SK-N-SH treated with all-trans-retinoic acid at 6 μM for 48 hours (cell line): Measurements from ENCODE around the gene GLP2R.
"Not testable (repeated sequence)": the region's sequence is repeated elsewhere in the genome, so short reads cannot be mapped to it uniquely, and the experiment has no call there.

Source experiments
- ATAC-seq: fragments of 200-7000 bp; cut with Tn5 transposase; 3 replicates; pipeline ENCODE4 v1.9.1; 2020; ENCODE audit warnings: mild to moderate bottlenecking, moderate library complexity
- ARNTL ChIP-seq: fragments of 450-650 bp; formaldehyde crosslinking; IDR thresholded peaks from 2 replicates; pipeline ENCODE4 v1.5.0; 2020; ENCODE audit warnings: low read depth, mild to moderate bottlenecking, moderate library complexity, borderline replicate concordance
- BACH2 ChIP-seq: fragments of 250-450 bp; sonication (Bioruptor Pico); IDR thresholded peaks from 2 replicates; pipeline ENCODE4 v1.9.0; 2021; ENCODE audit warnings: mild to moderate bottlenecking, borderline replicate concordance
- CREB5 ChIP-seq: fragments of 250-450 bp; sonication (Bioruptor Pico); IDR thresholded peaks from 2 replicates; pipeline ENCODE4 v1.5.1; 2020; ENCODE audit warnings: low read depth, mild to moderate bottlenecking, moderate library complexity
- CSDC2 ChIP-seq: fragments of 250-450 bp; sonication (Bioruptor Pico); IDR thresholded peaks from 2 replicates; pipeline ENCODE4 v1.5.0; 2020; ENCODE audit warnings: mild to moderate bottlenecking, moderate library complexity
- CSRNP3 ChIP-seq: fragments of 250-450 bp; sonication (Bioruptor Pico); IDR thresholded peaks from 2 replicates; pipeline ENCODE4 v1.5.1; 2021; ENCODE audit warnings: mild to moderate bottlenecking, moderate library complexity
- ESRRG ChIP-seq: fragments of 250-450 bp; sonication (Bioruptor Pico); IDR thresholded peaks from 2 replicates; pipeline ENCODE4 v1.6.1; 2021; ENCODE audit warnings: mild to moderate bottlenecking
- GLIS3 ChIP-seq: fragments of 250-450 bp; sonication (Bioruptor Pico); IDR thresholded peaks from 2 replicates; pipeline ENCODE4 v1.5.0; 2020; ENCODE audit warnings: mild to moderate bottlenecking, moderate library complexity
- OSR1 ChIP-seq: fragments of 250-450 bp; sonication (Bioruptor Pico); IDR thresholded peaks from 2 replicates; pipeline ENCODE4 v1.8.0; 2022; ENCODE audit warnings: moderate library complexity, mild to moderate bottlenecking, inconsistent platforms
- PATZ1 ChIP-seq: fragments of 250-450 bp; sonication (Bioruptor Pico); IDR thresholded peaks from 2 replicates; pipeline ENCODE4 v1.8.0; 2020; ENCODE audit warnings: mild to moderate bottlenecking, moderate library complexity, borderline replicate concordance
- POU6F1 ChIP-seq: fragments of 250-450 bp; sonication (Bioruptor Pico); IDR thresholded peaks from 2 replicates; pipeline ENCODE4 v1.8.0; 2021; ENCODE audit warnings: low read depth, mild to moderate bottlenecking, moderate library complexity, borderline replicate concordance
- RARB ChIP-seq: fragments of 250-450 bp; sonication (Bioruptor Pico); IDR thresholded peaks from 2 replicates; pipeline ENCODE4 v1.8.0; 2021; ENCODE audit warnings: mild to moderate bottlenecking, moderate library complexity
- SNAI2 ChIP-seq: fragments of 250-450 bp; sonication (Bioruptor Pico); IDR thresholded peaks from 2 replicates; pipeline ENCODE4 v1.5.0; 2020; ENCODE audit warnings: mild to moderate bottlenecking, moderate library complexity
- TCF4 ChIP-seq: fragments of 250-450 bp; sonication (Bioruptor Pico); IDR thresholded peaks from 2 replicates; pipeline ENCODE4 v1.8.0; 2021; ENCODE audit warnings: mild to moderate bottlenecking, moderate library complexity, borderline replicate concordance
- TOX ChIP-seq: fragments of 250-450 bp; sonication (Bioruptor Pico); IDR thresholded peaks from 2 replicates; pipeline ENCODE4 v1.8.0; 2021; ENCODE audit warnings: mild to moderate bottlenecking, moderate library complexity, borderline replicate concordance
- TSHZ2 ChIP-seq: fragments of 250-450 bp; sonication (Bioruptor Pico); IDR thresholded peaks from 2 replicates; pipeline ENCODE4 v1.5.0; 2020; ENCODE audit warnings: mild to moderate bottlenecking, moderate library complexity
- ZC3H10 ChIP-seq: fragments of 250-450 bp; sonication (Bioruptor Pico); IDR thresholded peaks from 2 replicates; pipeline ENCODE4 v1.5.1; 2021; ENCODE audit warnings: mild to moderate bottlenecking, moderate library complexity
- ZFP3 ChIP-seq: fragments of 250-450 bp; sonication (Bioruptor Pico); IDR thresholded peaks from 2 replicates; pipeline ENCODE4 v1.5.0; 2020; ENCODE audit warnings: mild to moderate bottlenecking, moderate library complexity
- ZFP30 ChIP-seq: fragments of 450-650 bp; formaldehyde crosslinking; IDR thresholded peaks from 2 replicates; pipeline ENCODE4 v1.5.0; 2022; ENCODE audit warnings: mild to moderate bottlenecking, moderate library complexity
- ZNF565 ChIP-seq: fragments of 450-650 bp; formaldehyde crosslinking; conservative IDR thresholded peaks from 2 replicates; pipeline ENCODE4 v1.5.0; 2020; ENCODE audit warnings: low read depth, mild to moderate bottlenecking, moderate library complexity
- ZNF8 ChIP-seq: fragments of 450-650 bp; formaldehyde crosslinking; IDR thresholded peaks from 2 replicates; pipeline ENCODE4 v1.5.0; 2020; ENCODE audit warnings: mild to moderate bottlenecking, moderate library complexity

The GLP2R gene

GRCh38 chr17:9776911-9777310 lies 48.8 kb upstream of the GLP2R start (continued):
- TF ChIP-seq CSDC2 (CRISPR knock-in tag) (no peak), ZNF565 (CRISPR knock-in tag) (no peak), ZFP3 (no peak)

- no peak for ATAC-seq
- no peak for TF ChIP-seq POU6F1 (CRISPR knock-in tag)
- no peak for TF ChIP-seq ESRRG (CRISPR knock-in tag)
- no peak for TF ChIP-seq ZFP3
- no peak for TF ChIP-seq ZFP30 (CRISPR knock-in tag)
- TF ChIP-seq ZC3H10 (CRISPR knock-in tag) = no peak
- no peak for TF ChIP-seq GLIS3 (CRISPR knock-in tag)
- no peak for TF ChIP-seq BACH2
- no peak for TF ChIP-seq SNAI2 (CRISPR knock-in tag)
Observed at GRCh38 chr17:9780552-9780951, 45.2 kb upstream of the GLP2R start.

GRCh38 chr17:9783050-9783449 lies 42.7 kb upstream of the GLP2R start:
- no peak for TF ChIP-seq TCF4 (CRISPR knock-in tag)
- no peak for TF ChIP-seq ZNF565 (CRISPR knock-in tag)
- no peak for TF ChIP-seq CSRNP3
- TF ChIP-seq CREB5 (CRISPR knock-in tag) = no peak
- TF ChIP-seq GLIS3 (CRISPR knock-in tag) = no peak
- TF ChIP-seq TOX (CRISPR knock-in tag) = no peak
- no peak for TF ChIP-seq PATZ1
- TF ChIP-seq BACH2 = no peak
- no peak for TF ChIP-seq ZFP3
- no peak for TF ChIP-seq ESRRG (CRISPR knock-in tag)
- TF ChIP-seq RARB (CRISPR knock-in tag) = no peak
- TF ChIP-seq ARNTL (CRISPR knock-in tag) = no peak
- no peak for ATAC-seq

GRCh38 chr17:9783465-9783864 lies 42.3 kb upstream of the GLP2R start:
- ATAC-seq = not testable (repeated sequence)

- no peak for ATAC-seq
- TF ChIP-seq CSDC2 (CRISPR knock-in tag) (no peak), ZFP3 (no peak), TCF4 (CRISPR knock-in tag) (no peak), ESRRG (CRISPR knock-in tag) (no peak), CREB5 (CRISPR knock-in tag) (no peak), TSHZ2 (CRISPR knock-in tag) (no peak), RARB (CRISPR knock-in tag) (no peak), ZNF8 (CRISPR knock-in tag) (no peak), ZFP30 (CRISPR knock-in tag) (no peak), ARNTL (CRISPR knock-in tag) (no peak), OSR1 (CRISPR knock-in tag) (no peak), PATZ1 (no peak)
- TF ChIP-seq, all 23 proteins: peak for 0
Observed at GRCh38 chr17:9784544-9784943, 41.2 kb upstream of the GLP2R start.
